Hair follicle dermal papilla cell (primary cell): ENCODE data around the gene STON1. TPM values are rescaled to one million over a fixed set of nuclear protein-coding genes. Genes with fewer than 3 reads are reported as not detected.

Experiments
- small RNA-seq: library from RNA; depleted of rRNA; stranded (forward); fragments of <200 nt; gene quantifications from one replicate; pipeline ENCODE3, GENCODE V24; 2012
- total RNA-seq: library from RNA; depleted of rRNA; stranded (reverse); fragments of >200 nt; gene quantifications from 2 replicates; pipeline ENCODE4 v1.2.3, GENCODE V29; 2012

The STON1 gene, protein sequence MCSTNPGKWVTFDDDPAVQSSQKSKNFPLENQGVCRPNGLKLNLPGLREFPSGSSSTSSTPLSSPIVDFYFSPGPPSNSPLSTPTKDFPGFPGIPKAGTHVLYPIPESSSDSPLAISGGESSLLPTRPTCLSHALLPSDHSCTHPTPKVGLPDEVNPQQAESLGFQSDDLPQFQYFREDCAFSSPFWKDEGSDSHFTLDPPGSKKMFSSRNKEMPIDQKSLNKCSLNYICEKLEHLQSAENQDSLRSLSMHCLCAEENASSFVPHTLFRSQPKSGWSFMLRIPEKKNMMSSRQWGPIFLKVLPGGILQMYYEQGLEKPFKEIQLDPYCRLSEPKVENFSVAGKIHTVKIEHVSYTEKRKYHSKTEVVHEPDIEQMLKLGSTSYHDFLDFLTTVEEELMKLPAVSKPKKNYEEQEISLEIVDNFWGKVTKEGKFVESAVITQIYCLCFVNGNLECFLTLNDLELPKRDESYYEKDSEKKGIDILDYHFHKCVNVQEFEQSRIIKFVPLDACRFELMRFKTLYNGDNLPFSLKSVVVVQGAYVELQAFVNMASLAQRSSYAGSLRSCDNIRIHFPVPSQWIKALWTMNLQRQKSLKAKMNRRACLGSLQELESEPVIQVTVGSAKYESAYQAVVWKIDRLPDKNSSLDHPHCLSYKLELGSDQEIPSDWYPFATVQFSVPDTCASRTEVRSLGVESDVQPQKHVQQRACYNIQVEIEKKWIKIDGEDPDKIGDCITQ
- 9.6 and 19.3 TPM in 2 replicates for total RNA-seq

DNA sequence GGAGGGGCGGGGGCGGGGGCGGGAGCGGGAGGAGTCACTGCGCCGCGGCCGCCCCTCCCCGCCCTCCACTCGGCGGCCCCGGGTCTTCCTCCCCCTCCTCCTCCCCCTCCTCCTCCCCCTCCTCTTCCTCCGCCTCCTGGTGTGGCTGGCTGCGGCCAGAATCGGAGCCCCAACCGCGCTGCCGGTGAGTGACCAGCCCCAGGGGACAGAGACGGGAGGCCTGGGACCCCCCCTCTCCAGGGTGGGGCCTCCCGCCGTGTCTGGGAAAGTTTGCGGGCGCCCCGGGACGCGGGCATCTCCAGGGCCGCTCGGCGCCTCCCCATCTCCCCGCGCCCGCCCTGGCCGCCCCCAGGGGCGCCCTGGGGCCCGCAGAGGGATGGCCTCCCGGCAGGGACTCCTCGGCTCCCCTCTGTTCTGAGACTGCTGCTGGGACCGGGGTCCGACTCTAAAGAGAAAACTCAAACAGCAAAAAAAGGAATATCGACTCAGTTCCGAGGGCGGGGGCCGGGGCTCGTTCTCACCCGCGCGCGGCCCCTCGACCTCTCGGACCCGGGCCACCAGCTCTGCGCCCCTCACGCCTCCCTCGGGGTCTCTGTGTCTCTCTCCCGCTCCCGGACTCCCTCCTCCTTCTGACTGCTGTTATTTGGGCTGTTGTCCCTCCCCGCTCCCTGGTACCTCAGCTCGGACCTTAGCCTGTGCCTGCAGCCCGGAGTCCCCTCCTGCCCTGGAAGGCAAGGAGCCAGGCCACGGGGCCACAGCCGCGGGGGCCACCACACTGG, at the start of gene STON1:
Gene STON1 (plus strand): TSS at position 122 of the 779 bp plus-strand sequence. CDS start 50,480 bp downstream, outside the sequence.

DNA sequence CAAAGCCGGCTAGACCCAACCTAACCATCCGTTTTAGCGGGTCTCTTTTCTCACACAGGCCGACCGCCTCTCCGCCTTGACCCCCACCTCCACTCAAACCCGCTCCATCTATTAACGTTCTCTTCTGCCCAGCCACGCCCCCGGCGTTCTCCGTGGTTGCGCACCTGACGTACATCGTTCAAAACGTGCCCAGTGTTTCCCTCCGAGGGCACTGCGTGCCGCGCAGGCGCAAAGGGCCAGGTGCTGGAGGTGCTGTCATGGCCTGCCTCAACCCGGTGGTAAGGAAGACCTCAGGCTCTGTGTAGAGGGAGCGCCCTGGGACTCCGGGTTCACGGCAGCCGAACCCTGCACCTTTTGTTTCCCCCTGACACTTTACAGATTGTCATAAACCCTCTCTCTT, 87.7 kb downstream of the STON1 start, which contains the start of gene GTF2A1L:
Gene GTF2A1L (plus strand): TSS at position 239 of the 400 bp plus-strand sequence. CDS start 19 bp downstream, at position 258.

Small RNAs within 50 kb of the gene (small RNA-seq; reads per million reads assigned to genes)
- gene RNU6-282P (not detected), gene TPT1P11 (not detected)

Other genes starting within 250 kb of the STON1 start
- gene FOXN2, start 215.5 kb upstream of the STON1 start, total RNA-seq, result 36.3 and 37.3 TPM in 2 replicates
- 16.5 and 18.2 TPM in 2 replicates for gene PPP1R21, start 89.4 kb upstream of the STON1 start, total RNA-seq
- gene GTF2A1L, start 87.7 kb downstream of the STON1 start, total RNA-seq, result 1.2 and 1.3 TPM in 2 replicates
- gene LHCGR, start 225.6 kb downstream of the STON1 start, total RNA-seq, result not detected in 2 replicates